SU-DHL-6 (cell line): Measurements from ENCODE around the gene DTX2.
"Not testable (repeated sequence)": the region's sequence is repeated elsewhere in the genome, so short reads cannot be mapped to it uniquely, and the experiment has no call there.

Experiments
- CTCF ChIP-seq: fragments of 200-600 bp; sonication (generic); IDR thresholded peaks from one replicate; pipeline ENCODE4 v1.5.1; 2017; ENCODE audit warnings: antibody characterized with exemption, mild to moderate bottlenecking, low read length, moderate library complexity; ENCODE audit not compliant: insufficient read depth, poor library complexity, severe bottlenecking
- EZH2phosphoT487 ChIP-seq: fragments of 200-600 bp; sonication (generic), shearing (Covaris generic); conservative IDR thresholded peaks from 2 replicates; pipeline ENCODE4 v1.6.1; 2018; ENCODE audit warnings: mild to moderate bottlenecking, antibody characterized with exemption, low read length, moderate library complexity, mixed read lengths

- not testable (repeated sequence) for TF ChIP-seq CTCF, EZH2phosphoT487
Measured at GRCh38 chr7:76440404-76440803, 21.1 kb upstream of the DTX2 start.
